A673 (cell line): ENCODE results near the gene MALL.
"Not testable (repeated sequence)": the region's sequence is repeated elsewhere in the genome, so short reads cannot be mapped to it uniquely, and the experiment has no call there.

Experiments used
- EZH2 ChIP-seq: fragments of 200-600 bp; sonication (generic); IDR thresholded peaks from 2 replicates; pipeline ENCODE4 v1.6.1; 2017; ENCODE audit warnings: borderline replicate concordance, low read depth, mild to moderate bottlenecking, mixed read lengths, antibody characterized with exemption, low read length; ENCODE audit not compliant: poor library complexity, severe bottlenecking
- TF ChIP-seq, protein P1 (sequence below): fragments of 300-800, 200-600 bp; sonication (generic); conservative IDR thresholded peaks from 2 replicates; pipeline ENCODE4 v1.5.1; 2017; ENCODE audit warnings: low read depth, mild to moderate bottlenecking, antibody characterized with exemption, low read length, moderate library complexity, mixed read lengths

DNA sequence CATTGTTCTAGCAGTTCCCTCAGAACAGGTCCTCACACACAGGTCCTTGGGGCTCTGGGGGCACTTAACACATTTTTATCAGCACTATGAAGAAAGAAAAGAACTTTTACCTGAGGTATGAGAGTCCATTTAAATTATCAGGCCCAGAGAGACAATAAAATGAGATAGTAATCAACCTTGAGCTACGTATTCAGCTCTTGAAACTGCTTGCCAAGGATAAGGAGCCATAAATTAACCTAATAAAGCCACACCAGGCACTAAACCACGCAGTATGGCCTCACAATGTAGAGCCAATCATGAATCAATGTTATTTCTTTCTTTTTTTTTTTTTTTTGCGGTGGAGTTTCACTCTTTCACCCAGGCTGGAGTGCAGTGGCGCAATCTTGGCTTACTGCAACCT lies 37.5 kb downstream of the MALL start:
- TF ChIP-seq, protein P1, sequence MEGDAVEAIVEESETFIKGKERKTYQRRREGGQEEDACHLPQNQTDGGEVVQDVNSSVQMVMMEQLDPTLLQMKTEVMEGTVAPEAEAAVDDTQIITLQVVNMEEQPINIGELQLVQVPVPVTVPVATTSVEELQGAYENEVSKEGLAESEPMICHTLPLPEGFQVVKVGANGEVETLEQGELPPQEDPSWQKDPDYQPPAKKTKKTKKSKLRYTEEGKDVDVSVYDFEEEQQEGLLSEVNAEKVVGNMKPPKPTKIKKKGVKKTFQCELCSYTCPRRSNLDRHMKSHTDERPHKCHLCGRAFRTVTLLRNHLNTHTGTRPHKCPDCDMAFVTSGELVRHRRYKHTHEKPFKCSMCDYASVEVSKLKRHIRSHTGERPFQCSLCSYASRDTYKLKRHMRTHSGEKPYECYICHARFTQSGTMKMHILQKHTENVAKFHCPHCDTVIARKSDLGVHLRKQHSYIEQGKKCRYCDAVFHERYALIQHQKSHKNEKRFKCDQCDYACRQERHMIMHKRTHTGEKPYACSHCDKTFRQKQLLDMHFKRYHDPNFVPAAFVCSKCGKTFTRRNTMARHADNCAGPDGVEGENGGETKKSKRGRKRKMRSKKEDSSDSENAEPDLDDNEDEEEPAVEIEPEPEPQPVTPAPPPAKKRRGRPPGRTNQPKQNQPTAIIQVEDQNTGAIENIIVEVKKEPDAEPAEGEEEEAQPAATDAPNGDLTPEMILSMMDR = not testable (repeated sequence)
- TF ChIP-seq EZH2 = not testable (repeated sequence)
